HepG2 (cell line): ENCODE data around the gene CUL4A. TPM values are rescaled to one million over a fixed set of nuclear protein-coding genes. Genes with fewer than 3 reads are reported as not detected.

ENCODE experiments used
- ATAC-seq: fragments of 200-7000 bp; cut with Tn5 transposase; 3 replicates; pipeline ENCODE4 v1.9.1; 2020; ENCODE audit warnings: mild to moderate bottlenecking, moderate library complexity
- BruUV-seq: library from RNA; stranded (reverse); fragments of 400-500 nt; replicated peaks from 2 replicates; lab custom pipeline; 2021; lab: Mats Ljungman, UMichigan
- CTCF ChIA-PET: fragments of 300-600 bp; formaldehyde crosslinking; extraction: SDS; loops from one replicate; lab custom pipeline; 2021; ENCODE audit warnings: low total read pairs, inconsistent platforms, low intra/inter-chr PET ratio; lab: Yijun Ruan, JAX
- POLR2A ChIA-PET: fragments of 350-600 bp; sonication (Branson Sonifier 250); formaldehyde crosslinking; loops from one replicate; lab custom pipeline; 2020; ENCODE audit warnings: antibody characterized with exemption, inconsistent platforms; lab: Yijun Ruan, JAX
- DNase-seq: peaks from one replicate; pipeline ENCODE4 v3.0.0-alpha.2; 2015; ENCODE audit warnings: low spot score
- FAIRE-seq: peaks from 3 replicates; lab custom pipeline; 2011; peaks lifted over from hg19 to GRCh38; lab: Jason Lieb, UNC
- H2AFZ ChIP-seq: one replicate; pipeline ENCODE4 v1.6.1; 2011; ENCODE audit warnings: low read length, inconsistent platforms
- H3K27ac ChIP-seq: fragments of 300-600 bp; 3 replicates; pipeline ENCODE4 v1.8.0; 2011; ENCODE audit warnings: mixed run types, mild to moderate bottlenecking, mixed read lengths, low read length, inconsistent platforms; ENCODE audit not compliant: insufficient read depth; ENCODE audit errors: extremely low read length
- H3K27me3 ChIP-seq, 2 experiments: fragments of 200-600 bp in 1 of 2; 2 replicates in 1 of 2; 3 replicates in 1 of 2; pipeline versions ENCODE4 v1.6.0 to v1.8.0; 2011; ENCODE audit warnings: low read length in 2 of 2, mild to moderate bottlenecking in 2 of 2, moderate library complexity in 2 of 2, inconsistent platforms in 1 of 2; ENCODE audit not compliant: insufficient read depth in 2 of 2, control insufficient read depth in 1 of 2
- H3K36me3 ChIP-seq, 2 experiments: fragments of 200-600 bp in 1 of 2; replicated peaks in 1 of 2; 2 replicates in 1 of 2; 3 replicates in 1 of 2; pipeline versions ENCODE4 v1.5.1 to v1.8.0; 2011; ENCODE audit warnings: low read length in 2 of 2, inconsistent platforms in 1 of 2; ENCODE audit not compliant: insufficient read depth in 2 of 2, control insufficient read depth in 1 of 2
- H3K4me1 ChIP-seq: 2 replicates; pipeline ENCODE4 v1.5.1; 2012; ENCODE audit warnings: low read length, inconsistent platforms; ENCODE audit not compliant: insufficient read depth
- H3K4me2 ChIP-seq: 2 replicates; pipeline ENCODE4 v1.6.0; 2011; ENCODE audit warnings: low read depth, low read length, inconsistent platforms
- H3K4me3 ChIP-seq, 3 experiments: fragments of 200-600 bp in 1 of 3; sonication (generic), shearing (Covaris generic) in 1 of 3; replicated peaks in 1 of 3; 2 replicates each; pipeline ENCODE4 v1.5.1; 2011 to 2016; ENCODE audit warnings: low read length in 3 of 3, inconsistent platforms in 2 of 3, low read depth in 2 of 3, mild to moderate bottlenecking in 2 of 3, control low read depth in 1 of 3, mixed read lengths in 1 of 3; ENCODE audit not compliant: insufficient read depth in 1 of 3
- H3K79me2 ChIP-seq: one replicate; pipeline ENCODE4 v1.6.1; 2011; ENCODE audit warnings: low read length, inconsistent platforms; ENCODE audit not compliant: insufficient read depth
- H3K9ac ChIP-seq: 2 replicates; pipeline ENCODE4 v1.6.0; 2011; ENCODE audit warnings: mild to moderate bottlenecking, low read depth, low read length, inconsistent platforms; ENCODE audit not compliant: insufficient read depth
- H3K9me3 ChIP-seq: 2 replicates; pipeline ENCODE4 v1.5.1; 2012; ENCODE audit warnings: mild to moderate bottlenecking, low read length
- H4K20me1 ChIP-seq: 2 replicates; pipeline ENCODE4 v1.6.0; 2011; ENCODE audit warnings: inconsistent platforms, mild to moderate bottlenecking, low read length, moderate library complexity; ENCODE audit not compliant: insufficient read depth
- AGO2 ChIP-seq: fragments of 200-400 bp; formaldehyde crosslinking; optimal IDR thresholded peaks from 2 replicates; pipeline ENCODE3; 2017; ENCODE audit warnings: mild to moderate bottlenecking, low read depth, low read length, moderate library complexity
- AKAP8 ChIP-seq: sonication (generic); formaldehyde crosslinking; IDR thresholded peaks from 2 replicates; pipeline ENCODE4 v1.5.1; 2020; ENCODE audit warnings: mild to moderate bottlenecking, missing genetic modification reagents
- ARHGAP35 ChIP-seq: sonication (generic); formaldehyde crosslinking; IDR thresholded peaks from 2 replicates; pipeline ENCODE4 v1.9.0; 2022; ENCODE audit warnings: mild to moderate bottlenecking, inconsistent platforms, moderate library complexity, missing genetic modification reagents, borderline replicate concordance
- REPIN1 ChIP-seq: sonication (generic); formaldehyde crosslinking; IDR thresholded peaks from 2 replicates; pipeline ENCODE4 v1.8.0; 2022; ENCODE audit warnings: missing genetic modification reagents, low read depth, mild to moderate bottlenecking, borderline replicate concordance
- ZBTB38 ChIP-seq: sonication (generic); formaldehyde crosslinking; IDR thresholded peaks from 2 replicates; pipeline ENCODE4 v1.5.1; 2020; ENCODE audit warnings: mild to moderate bottlenecking, missing genetic modification reagents
- ZNF263 ChIP-seq: sonication (generic); formaldehyde crosslinking; IDR thresholded peaks from 2 replicates; pipeline ENCODE4 v1.4.0; 2020; ENCODE audit warnings: missing genetic modification reagents
- ZNF570 ChIP-seq: sonication (generic); formaldehyde crosslinking; IDR thresholded peaks from 2 replicates; pipeline ENCODE4 v1.4.0; 2020; ENCODE audit warnings: mild to moderate bottlenecking, missing genetic modification reagents, borderline replicate concordance
- ZNF687 ChIP-seq: sonication (generic); formaldehyde crosslinking; IDR thresholded peaks from 2 replicates; pipeline ENCODE4 v1.5.1; 2020; ENCODE audit warnings: mild to moderate bottlenecking, missing genetic modification reagents, moderate library complexity
- ZNF790 ChIP-seq: sonication (generic); formaldehyde crosslinking; IDR thresholded peaks from 2 replicates; pipeline ENCODE4 v1.8.0; 2022; ENCODE audit warnings: missing genetic modification reagents, mild to moderate bottlenecking, borderline replicate concordance
- WGBS: methylation state at CpG from one replicate; pipeline ENCODE4 v1.1.6; 2017; ENCODE audit warnings: low lambda C conversion rate; 5-methylcytosine and 5-hydroxymethylcytosine counted together
- in situ Hi-C: cut with HindIII; loops from 2 replicates; pipeline ENCODE4 v1.10.0; 2017; ENCODE audit warnings: low pct_unique_long_range_greater_than_20kb; ENCODE audit not compliant: extremely low pct_ligation_motif_present
- intact Hi-C: fragments of 100-400 bp; cut with micrococcal nuclease; formaldehyde crosslinking; loops from one replicate; pipeline ENCODE4 v1.10.0; 2022; ENCODE audit not compliant: unreplicated experiment
- polyA plus RNA-seq, 8 experiments: library from polyadenylated mRNA; depleted of rRNA in 3 of 8; stranded (reverse) in 7 of 8; unstranded in 1 of 8; fragments of >200 nt; fragmentation: Illumina TruSeq in 4 of 8; extraction: Trizol in 4 of 8; gene quantifications; 2 replicates each; pipeline versions ENCODE4 v1.2.1 to v1.2.3, GENCODE V29; 2011 to 2016; ENCODE audit warnings: low read depth in 4 of 8, missing spikeins in 1 of 8, mixed read lengths in 1 of 8; ENCODE audit not compliant: insufficient read depth in 1 of 8
- total RNA-seq, 5 experiments: library from RNA; depleted of rRNA; stranded (reverse); fragments of >200 nt; fragmentation: Illumina TruSeq; extraction: Trizol; gene quantifications; 2 replicates each; pipeline ENCODE4 v1.2.3, GENCODE V29; 2016; ENCODE audit warnings: low read depth in 1 of 5
- TF ChIP-seq, protein P1 (sequence below): sonication (generic); formaldehyde crosslinking; IDR thresholded peaks from 2 replicates; pipeline ENCODE4 v1.4.0; 2020; ENCODE audit warnings: missing genetic modification reagents

The CUL4A gene
- total and polyA plus RNA-seq, 2 of the 13 experiments (the other 11 are each of a cell fraction or from before 2014, with no cell fraction given): 51.2 to 75.3 TPM

- no peak for TF ChIP-seq ZNF570 (CRISPR knock-in tag)
- TF ChIP-seq AGO2: peak; percentile 9
- no peak for TF ChIP-seq ARHGAP35
Observed at GRCh38 chr13:113209336-113209758, at the start of gene CUL4A (continued).

- no peak for DNase-seq
- WGBS: 83% methylated on average over 13 of the region's 20 CpGs
- peaks cover 54% of the 10 kb centered on the region for H3K4me1 ChIP-seq
- peak; percentile 15 for ATAC-seq
- CTCF ChIA-PET: no interaction called here
- peak; percentile 98 for TF ChIP-seq ZBTB38 (CRISPR knock-in tag)
- no peak for TF ChIP-seq AKAP8 (CRISPR knock-in tag)
- TF ChIP-seq REPIN1 (CRISPR knock-in tag): no peak
- no peak for TF ChIP-seq ZNF790 (CRISPR knock-in tag)
- peak; percentile 72 for TF ChIP-seq ZNF263 (CRISPR knock-in tag)
- TF ChIP-seq, protein P1, sequence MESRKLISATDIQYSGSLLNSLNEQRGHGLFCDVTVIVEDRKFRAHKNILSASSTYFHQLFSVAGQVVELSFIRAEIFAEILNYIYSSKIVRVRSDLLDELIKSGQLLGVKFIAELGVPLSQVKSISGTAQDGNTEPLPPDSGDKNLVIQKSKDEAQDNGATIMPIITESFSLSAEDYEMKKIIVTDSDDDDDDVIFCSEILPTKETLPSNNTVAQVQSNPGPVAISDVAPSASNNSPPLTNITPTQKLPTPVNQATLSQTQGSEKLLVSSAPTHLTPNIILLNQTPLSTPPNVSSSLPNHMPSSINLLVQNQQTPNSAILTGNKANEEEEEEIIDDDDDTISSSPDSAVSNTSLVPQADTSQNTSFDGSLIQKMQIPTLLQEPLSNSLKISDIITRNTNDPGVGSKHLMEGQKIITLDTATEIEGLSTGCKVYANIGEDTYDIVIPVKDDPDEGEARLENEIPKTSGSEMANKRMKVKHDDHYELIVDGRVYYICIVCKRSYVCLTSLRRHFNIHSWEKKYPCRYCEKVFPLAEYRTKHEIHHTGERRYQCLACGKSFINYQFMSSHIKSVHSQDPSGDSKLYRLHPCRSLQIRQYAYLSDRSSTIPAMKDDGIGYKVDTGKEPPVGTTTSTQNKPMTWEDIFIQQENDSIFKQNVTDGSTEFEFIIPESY (CRISPR knock-in tag): peak; percentile 94
- TF ChIP-seq ZNF687 (CRISPR knock-in tag): peak; percentile 64; the same call in 1 of the 2 replicates
- TF ChIP-seq, all 625 proteins: peak for 4
- Histone ChIP-seq H3K9me3 (0 out of 2 replicates have a peak, but pooled peaks cover 5% of the 10 kb centered on the region), H3K9ac (no peak overlapping the region), H3K27ac (no peak overlapping the region), H3K4me2 (peak overlapping the region; percentile 94), H3K79me2 (no peaks in the 10 kb centered on the region), H3K27me3 (no peaks in the 10 kb centered on the region), H3K36me3 (no peaks in the 10 kb centered on the region), H2AFZ (no peak overlapping the region), H3K4me3 (peak overlapping the region in 2 of 3 experiments; percentile 10 to 72; a peak in 1 of 6 replicates), H4K20me1 (no peaks in the 10 kb centered on the region)
- in situ Hi-C loops: no loop called here
- POLR2A ChIA-PET: interaction anchor here (2.1 kb wide), 1 partner anchor 10 kb away, joined by 11 read pairs; no protein-coding TSS in a partner anchor
- intact Hi-C loops: loop anchor here (5.0 kb wide), 1 partner anchor 48 kb away; the partner anchor contains the start of genes CUL4A and PCID2
- BruUV-seq: no TSS peak
- FAIRE-seq: no peak
Observed at GRCh38 chr13:113159701-113160100, 49.7 kb upstream of the CUL4A start.
